MM.1S (cell line): ENCODE data around the gene DNASE2B.

Experiments used
- DNase-seq: peaks from one replicate; pipeline ENCODE4 v3.0.0-alpha.2; 2015
- H2AFZ ChIP-seq: fragments of 300-600 bp; sonication (generic); 2 replicates; pipeline ENCODE4 v1.6.0; 2016; ENCODE audit warnings: antibody characterized with exemption, low read length
- H3F3A ChIP-seq: fragments of 300-600 bp; sonication (generic); 2 replicates; pipeline ENCODE4 v1.6.1; 2016; ENCODE audit warnings: mild to moderate bottlenecking, antibody characterized with exemption, low read length, moderate library complexity, mixed read lengths; ENCODE audit not compliant: insufficient read depth
- H3K27ac ChIP-seq: fragments of 300-600 bp; sonication (generic); 2 replicates; pipeline ENCODE4 v1.5.1; 2016; ENCODE audit warnings: mild to moderate bottlenecking, low read length
- H3K27me3 ChIP-seq: fragments of 300-600 bp; sonication (generic); replicated peaks from 2 replicates; pipeline ENCODE4 v1.6.0; 2016; ENCODE audit warnings: low read length; ENCODE audit not compliant: insufficient read depth
- H3K36me3 ChIP-seq: fragments of 300-600 bp; sonication (generic); replicated peaks from 2 replicates; pipeline ENCODE4 v1.6.1; 2016; ENCODE audit warnings: mild to moderate bottlenecking, low read length, mixed read lengths; ENCODE audit not compliant: insufficient read depth
- H3K4me1 ChIP-seq: fragments of 300-600 bp; sonication (generic); 2 replicates; pipeline ENCODE4 v1.6.1; 2016; ENCODE audit warnings: low read length, mixed read lengths
- H3K4me2 ChIP-seq: fragments of 300-600 bp; sonication (generic); 2 replicates; pipeline ENCODE4 v1.6.0; 2016; ENCODE audit warnings: low read depth, low read length
- H3K4me3 ChIP-seq: fragments of 300-600 bp; sonication (generic); 2 replicates; pipeline ENCODE4 v1.5.1; 2016; ENCODE audit warnings: low read length, mixed read lengths
- H3K79me2 ChIP-seq: fragments of 300-600 bp; sonication (generic); 2 replicates; pipeline ENCODE4 v1.6.1; 2016; ENCODE audit warnings: mixed run types, low read length, mixed read lengths
- H3K9ac ChIP-seq: fragments of 300-600 bp; sonication (generic); 2 replicates; pipeline ENCODE4 v1.6.1; 2016; ENCODE audit warnings: low read length, mixed read lengths
- H3K9me2 ChIP-seq: fragments of 300-600 bp; sonication (generic); replicated peaks from 2 replicates; pipeline ENCODE4 v1.6.1; 2016; ENCODE audit warnings: mild to moderate bottlenecking, low read length, mixed read lengths; ENCODE audit not compliant: insufficient read depth
- H3K9me3 ChIP-seq: fragments of 300-600 bp; sonication (generic); replicated peaks from 2 replicates; pipeline ENCODE4 v1.6.1; 2016; ENCODE audit warnings: mild to moderate bottlenecking, low read length, mixed read lengths; ENCODE audit not compliant: insufficient read depth
- H4K20me1 ChIP-seq: fragments of 300-600 bp; sonication (generic); 2 replicates; pipeline ENCODE4 v1.6.1; 2016; ENCODE audit warnings: mild to moderate bottlenecking, low read length, moderate library complexity, mixed read lengths; ENCODE audit not compliant: insufficient read depth
- CTCF ChIP-seq: fragments of 300-600 bp; sonication (generic); IDR thresholded peaks from 2 replicates; pipeline ENCODE4 v1.5.1; 2016; ENCODE audit warnings: antibody characterized with exemption, low read length, mixed read lengths
- EZH2 ChIP-seq: fragments of 300-600 bp; sonication (generic); optimal IDR thresholded peaks from 2 replicates; pipeline ENCODE3; 2017; ENCODE audit warnings: low read depth, mild to moderate bottlenecking, antibody characterized with exemption, low read length, mixed read lengths
- EZH2phosphoT487 ChIP-seq: fragments of 300-600 bp; sonication (generic); IDR thresholded peaks from 2 replicates; pipeline ENCODE4 v1.6.1; 2018; ENCODE audit warnings: antibody characterized with exemption, low read length

Gene DNASE2B

GRCh38 chr1:84409888-84410287, 11.6 kb downstream of the DNASE2B start:
- H2AFZ ChIP-seq: no peak overlapping the region
- TF ChIP-seq CTCF (no peak), EZH2phosphoT487 (no peak), EZH2 (no peak)

GRCh38 chr1:84410328-84411095, 12.2 kb downstream of the DNASE2B start:
- Histone ChIP-seq H3K79me2 (no peaks in the 10 kb centered on the region), H3F3A (no peaks in the 10 kb centered on the region), H3K4me2 (no peak overlapping the region), H2AFZ (no peak overlapping the region), H3K27me3 (no peaks in the 10 kb centered on the region), H3K36me3 (no peaks in the 10 kb centered on the region), H3K4me1 (no peaks in the 10 kb centered on the region), H3K27ac (no peak overlapping the region), H3K9me2 (no peaks in the 10 kb centered on the region), H3K9ac (no peak overlapping the region), H4K20me1 (no peaks in the 10 kb centered on the region), H3K9me3 (no peaks in the 10 kb centered on the region), H3K4me3 (no peak overlapping the region)
- no peak for DNase-seq
- TF ChIP-seq CTCF (no peak), EZH2phosphoT487 (no peak), EZH2 (no peak)

More at GRCh38 chr1:84409888-84410287, 11.6 kb downstream of the DNASE2B start:
- no peaks in the 10 kb centered on the region for H3K9me2 ChIP-seq
- DNase-seq: no peak
- H3K27me3 ChIP-seq: no peaks in the 10 kb centered on the region
- no peaks in the 10 kb centered on the region for H3K9me3 ChIP-seq
- no peaks in the 10 kb centered on the region for H3F3A ChIP-seq
- no peaks in the 10 kb centered on the region for H3K36me3 ChIP-seq
- H3K4me1 ChIP-seq: no peaks in the 10 kb centered on the region
- no peak overlapping the region for H3K27ac ChIP-seq
- no peaks in the 10 kb centered on the region for H4K20me1 ChIP-seq
- no peak overlapping the region for H3K4me2 ChIP-seq
- no peaks in the 10 kb centered on the region for H3K79me2 ChIP-seq
- H3K9ac ChIP-seq: no peak overlapping the region
- no peak overlapping the region for H3K4me3 ChIP-seq

- no peak for DNase-seq
- no peaks in the 10 kb centered on the region for H3K27me3 ChIP-seq
- H3F3A ChIP-seq: no peaks in the 10 kb centered on the region
- H3K9me3 ChIP-seq: no peaks in the 10 kb centered on the region
- H3K27ac ChIP-seq: no peak overlapping the region
- H3K9ac ChIP-seq: no peak overlapping the region
- H3K9me2 ChIP-seq: no peaks in the 10 kb centered on the region
- H2AFZ ChIP-seq: no peak overlapping the region
- H3K79me2 ChIP-seq: no peaks in the 10 kb centered on the region
- H3K4me2 ChIP-seq: no peak overlapping the region
- no peaks in the 10 kb centered on the region for H4K20me1 ChIP-seq
- H3K36me3 ChIP-seq: no peaks in the 10 kb centered on the region
- no peak for TF ChIP-seq EZH2
- TF ChIP-seq EZH2phosphoT487: no peak
- TF ChIP-seq CTCF: no peak
- no peaks in the 10 kb centered on the region for H3K4me1 ChIP-seq
- H3K4me3 ChIP-seq: no peak overlapping the region
Measured at GRCh38 chr1:84412316-84412942, 14.1 kb downstream of the DNASE2B start.
